B cell (primary cell): ENCODE results near the gene RFC4. TPM values are rescaled to one million over a fixed set of nuclear protein-coding genes. Genes with fewer than 3 reads are reported as not detected.
A peak's percentile ranks its signal among the peaks of the same experiment; 100 is the strongest.

Experiments used
- ATAC-seq: fragments of 200-7000 bp; cut with Tn5 transposase; one replicate; pipeline ENCODE4 v1.10.0; 2021; ENCODE audit warnings: low read depth, mild to moderate bottlenecking, moderate number of reproducible peaks, moderate library complexity
- CTCF ChIA-PET: fragments of 350-600 bp; sonication (Branson Sonifier 250); formaldehyde crosslinking; loops from one replicate; lab custom pipeline; 2021; ENCODE audit warnings: antibody characterized with exemption, inconsistent platforms; lab: Charles Lee
- POLR2A ChIA-PET: fragments of 350-600 bp; sonication (Branson Sonifier 250); formaldehyde crosslinking; loops from one replicate; lab custom pipeline; 2021; ENCODE audit warnings: antibody characterized with exemption; lab: Charles Lee
- DNase-seq: peaks from one replicate; pipeline ENCODE4 v3.0.0; 2013
- H2AFZ ChIP-seq: 2 replicates; pipeline ENCODE4 v1.6.1; 2012; ENCODE audit warnings: mild to moderate bottlenecking, low read depth, low read length; ENCODE audit not compliant: insufficient read depth, poor library complexity, severe bottlenecking
- H3K27ac ChIP-seq, 2 donors: 1 replicate in 1 of 2; 2 replicates in 1 of 2; pipeline ENCODE4 v1.5.1; 2012 to 2013; ENCODE audit warnings: low read length in 2 of 2, mild to moderate bottlenecking in 2 of 2, moderate library complexity in 1 of 2
- H3K27me3 ChIP-seq, 4 experiments: fragments of 200-600 bp in 1 of 4; sonication (generic) in 1 of 4; replicated peaks in 1 of 4; 1 replicate in 2 of 4; 2 replicates in 2 of 4; pipeline versions ENCODE4 v1.6.1 to v1.7.0; 2013 to 2016; ENCODE audit warnings: low read length in 3 of 4, mild to moderate bottlenecking in 2 of 4, mixed read lengths in 1 of 4, moderate library complexity in 1 of 4; ENCODE audit not compliant: insufficient read depth in 4 of 4, control insufficient read depth in 3 of 4; ENCODE audit errors: control extremely low read depth in 1 of 4
- H3K36me3 ChIP-seq, 2 experiments: replicated peaks in 1 of 2; 1 replicate in 1 of 2; 2 replicates in 1 of 2; pipeline versions ENCODE4 v1.6.1 to v1.7.1; 2013; ENCODE audit warnings: low read length in 1 of 2; ENCODE audit not compliant: insufficient read depth in 2 of 2, control insufficient read depth in 1 of 2; ENCODE audit errors: control extremely low read depth in 1 of 2, extremely low read depth in 1 of 2
- H3K4me1 ChIP-seq, 2 donors: fragments of 200-600 bp in 1 of 2; sonication (generic) in 1 of 2; 1 replicate in 1 of 2; 2 replicates in 1 of 2; pipeline versions ENCODE4 v1.5.1 to v1.6.1; 2013 to 2017; ENCODE audit warnings: low read length in 2 of 2; ENCODE audit not compliant: control insufficient read depth in 2 of 2, insufficient read depth in 2 of 2
- H3K4me2 ChIP-seq: replicated peaks from 2 replicates; pipeline ENCODE3; 2012; ENCODE audit warnings: mild to moderate bottlenecking, low read depth, low read length; ENCODE audit not compliant: poor library complexity, severe bottlenecking
- H3K4me3 ChIP-seq, 5 experiments: fragments of 200-600 bp in 1 of 5; sonication (generic) in 1 of 5; 1 replicate in 3 of 5; 2 replicates in 2 of 5; pipeline versions ENCODE4 v1.5.1 to v1.7.0; 2011 to 2016; ENCODE audit warnings: low read length in 4 of 5, mild to moderate bottlenecking in 4 of 5, low read depth in 2 of 5, control low read depth in 1 of 5, moderate library complexity in 1 of 5; ENCODE audit not compliant: insufficient read depth in 1 of 5; ENCODE audit errors: control extremely low read depth in 1 of 5, extremely low read depth in 1 of 5
- H3K79me2 ChIP-seq: fragments of 200-600 bp; sonication (generic); one replicate; pipeline ENCODE4 v1.6.0; 2016; ENCODE audit warnings: low read length; ENCODE audit not compliant: control insufficient read depth, insufficient read depth
- H3K9ac ChIP-seq: fragments of 200-600 bp; sonication (generic); 2 replicates; pipeline ENCODE4 v1.6.1; 2017; ENCODE audit warnings: mild to moderate bottlenecking, low read length, moderate library complexity
- H3K9me3 ChIP-seq, 3 donors: one replicate each; pipeline versions ENCODE4 v1.6.1 to v1.7.1; 2013; ENCODE audit warnings: low read length in 2 of 3; ENCODE audit not compliant: control insufficient read depth in 2 of 3, insufficient read depth in 1 of 3; ENCODE audit errors: control extremely low read depth in 1 of 3
- H4K20me1 ChIP-seq: 2 replicates; pipeline ENCODE4 v1.6.0; 2012; ENCODE audit warnings: mild to moderate bottlenecking, low read length; ENCODE audit not compliant: insufficient read depth, control insufficient read depth, poor library complexity, severe bottlenecking
- H3K27ac Mint-ChIP-seq: one replicate; pipeline ENCODE4 v1.8.0; 2021; ENCODE audit warnings: mixed read lengths
- H3K27me3 Mint-ChIP-seq: one replicate; pipeline ENCODE4 v1.8.0; 2021; ENCODE audit warnings: mixed read lengths
- H3K4me1 Mint-ChIP-seq: one replicate; pipeline ENCODE4 v1.8.0; 2021; ENCODE audit warnings: mixed read lengths
- H3K4me3 Mint-ChIP-seq: one replicate; pipeline ENCODE4 v1.8.0; 2021; ENCODE audit warnings: mixed read lengths
- H3K9me3 Mint-ChIP-seq: one replicate; pipeline ENCODE4 v1.8.0; 2022; ENCODE audit warnings: mixed read lengths; ENCODE audit not compliant: insufficient read depth
- CTCF ChIP-seq: fragments of 200-600 bp; IDR thresholded peaks from one replicate; pipeline ENCODE4 v1.8.0; 2022; ENCODE audit warnings: antibody characterized with exemption, mild to moderate bottlenecking
- EZH2 ChIP-seq: IDR thresholded peaks from 2 replicates; pipeline ENCODE4 v1.6.1; 2012; ENCODE audit warnings: borderline replicate concordance, low read depth, mild to moderate bottlenecking, moderate library complexity, low read length; ENCODE audit not compliant: insufficient read depth, poor library complexity, severe bottlenecking
- WGBS: methylation state at CpG from one replicate; pipeline ENCODE4 v1.1.5; 2013; ENCODE audit warnings: missing lambda C conversion rate; ENCODE audit not compliant: insufficient coverage; 5-methylcytosine and 5-hydroxymethylcytosine counted together
- intact Hi-C: fragments of 100-400 bp; cut with micrococcal nuclease; formaldehyde crosslinking; loops from one replicate; pipeline ENCODE4 v1.10.0; 2022
- polyA plus RNA-seq: library from polyadenylated mRNA; depleted of rRNA; stranded (reverse); fragments of >200 nt; gene quantifications from 2 replicates; pipeline ENCODE4 v1.2.3, GENCODE V29; 2012
- total RNA-seq, 2 donors: library from RNA; stranded (reverse); fragments of 120-200 nt in 1 of 2; gene quantifications; 1 replicate in 1 of 2; 2 replicates in 1 of 2; pipeline versions ENCODE4 v1.2.3 to v1.2.4, GENCODE V29; 2013 to 2022

RFC4 gene
- total and polyA plus RNA-seq, 2 donors (not counting 1 experiment from before 2014, with no cell fraction given) = 17.8 to 20.5 TPM

GRCh38 chr3:186828340-186828739 lies 22.1 kb upstream of the RFC4 start:
- Histone ChIP-seq H3K4me1 (peaks cover 24 to 28% of the 10 kb centered on the region in 2 donors), H3K27me3 (peaks cover 0 to 76% (median 49%) of the 10 kb centered on the region in 4 experiments), H3K4me3 (no peak overlapping the region), H4K20me1 (no peaks in the 10 kb centered on the region), H3K9me3 (peaks cover 0 to 4% (median 0%) of the 10 kb centered on the region in 3 donors), H3K9ac (no peak overlapping the region), H3K36me3 (no peaks in the 10 kb centered on the region), H3K4me2 (no peak overlapping the region), H3K79me2 (peaks cover 2% of the 10 kb centered on the region), H2AFZ (no peak overlapping the region), H3K27ac (no peak overlapping the region)
- WGBS = 42% methylated on average over 2 of the region's 5 CpGs
- Mint-ChIP-seq H3K27me3 (peaks cover 60% of the 10 kb centered on the region), H3K4me3 (peak overlapping the region; percentile 39), H3K4me1 (peaks cover 21% of the 10 kb centered on the region), H3K27ac (no peak overlapping the region), H3K9me3 (no peaks in the 10 kb centered on the region)
- ATAC-seq = no peak
- ChIA-PET CTCF (interaction anchor here (0.6 to 5.0 kb wide), 10 partner anchors 9 to 885 kb away, joined by 3 to 61 read pairs (median 4); partner anchors contain the start of gene EIF4A2), POLR2A (interaction anchor here (0.6 to 2.5 kb wide), 5 partner anchors 44 to 311 kb away, joined by 3 to 19 read pairs (median 6); partner anchors contain the start of genes EIF4A2 and RPL39L)
- intact Hi-C loops = loop anchor here (5.0 to 10.0 kb wide), 2 partner anchors 199 to 724 kb away; partner anchors contain the start of gene ETV5
- no peak for DNase-seq
- no peak for TF ChIP-seq CTCF
- TF ChIP-seq EZH2 = no peak
